Subcutaneous adipose tissue (tissue), 4 donors: Measurements from ENCODE around the gene CASQ2. TPM values are rescaled to one million over a fixed set of nuclear protein-coding genes. Genes with fewer than 3 reads are reported as not detected.

Experiments
- total RNA-seq, 4 donors: library from RNA; depleted of rRNA; stranded (reverse); fragments of >200 nt; gene quantifications; one replicate each; pipeline ENCODE4 v1.1.0, GENCODE V29; 2016
- TF ChIP-seq, protein P1 (sequence below): fragments of 450-650 bp; IDR thresholded peaks from one replicate; pipeline ENCODE4 v1.5.1; 2016; ENCODE audit warnings: low read depth, mild to moderate bottlenecking, control low read depth, antibody characterized with exemption, moderate library complexity

Gene CASQ2
- total RNA-seq, 4 donors from 2014 or later = 2.4 to 22.2 (median 5.4) TPM

DNA sequence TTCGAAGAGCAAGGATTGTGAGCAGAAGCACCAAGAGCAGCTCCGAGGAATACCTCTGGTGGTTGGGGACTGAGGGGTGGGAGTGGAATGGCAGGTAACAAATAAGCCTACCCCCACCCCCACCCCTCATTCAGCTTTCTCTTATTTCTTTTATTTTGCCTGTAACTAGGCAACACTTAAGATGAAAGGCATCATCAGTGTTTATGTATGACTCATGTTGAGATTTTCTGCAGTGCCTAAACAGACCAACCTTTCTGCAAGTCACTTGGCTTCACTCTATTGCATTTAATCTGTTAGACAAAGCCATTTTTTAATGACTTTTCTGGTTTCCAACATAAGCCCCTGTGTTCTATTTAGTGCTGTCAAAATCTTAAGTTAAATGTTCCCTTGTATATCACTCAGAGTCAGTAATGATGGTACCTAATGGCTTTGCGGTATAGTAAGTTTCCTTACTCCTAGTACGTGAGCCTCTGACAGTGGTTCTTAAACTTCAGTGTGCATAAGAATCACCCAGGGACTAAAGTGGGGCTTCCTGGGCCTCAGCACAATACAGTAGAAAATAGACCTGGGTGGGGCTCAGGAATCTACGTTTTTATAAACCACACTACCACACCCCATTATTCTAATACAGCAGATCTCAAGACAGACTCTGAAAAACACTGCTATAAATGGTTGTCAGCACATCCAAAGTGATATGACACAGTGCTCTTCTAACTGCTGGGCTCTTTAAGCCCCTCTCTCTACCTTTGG is 19.9 kb downstream of the CASQ2 start:
- TF ChIP-seq, protein P1, sequence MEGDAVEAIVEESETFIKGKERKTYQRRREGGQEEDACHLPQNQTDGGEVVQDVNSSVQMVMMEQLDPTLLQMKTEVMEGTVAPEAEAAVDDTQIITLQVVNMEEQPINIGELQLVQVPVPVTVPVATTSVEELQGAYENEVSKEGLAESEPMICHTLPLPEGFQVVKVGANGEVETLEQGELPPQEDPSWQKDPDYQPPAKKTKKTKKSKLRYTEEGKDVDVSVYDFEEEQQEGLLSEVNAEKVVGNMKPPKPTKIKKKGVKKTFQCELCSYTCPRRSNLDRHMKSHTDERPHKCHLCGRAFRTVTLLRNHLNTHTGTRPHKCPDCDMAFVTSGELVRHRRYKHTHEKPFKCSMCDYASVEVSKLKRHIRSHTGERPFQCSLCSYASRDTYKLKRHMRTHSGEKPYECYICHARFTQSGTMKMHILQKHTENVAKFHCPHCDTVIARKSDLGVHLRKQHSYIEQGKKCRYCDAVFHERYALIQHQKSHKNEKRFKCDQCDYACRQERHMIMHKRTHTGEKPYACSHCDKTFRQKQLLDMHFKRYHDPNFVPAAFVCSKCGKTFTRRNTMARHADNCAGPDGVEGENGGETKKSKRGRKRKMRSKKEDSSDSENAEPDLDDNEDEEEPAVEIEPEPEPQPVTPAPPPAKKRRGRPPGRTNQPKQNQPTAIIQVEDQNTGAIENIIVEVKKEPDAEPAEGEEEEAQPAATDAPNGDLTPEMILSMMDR = no peak

DNA sequence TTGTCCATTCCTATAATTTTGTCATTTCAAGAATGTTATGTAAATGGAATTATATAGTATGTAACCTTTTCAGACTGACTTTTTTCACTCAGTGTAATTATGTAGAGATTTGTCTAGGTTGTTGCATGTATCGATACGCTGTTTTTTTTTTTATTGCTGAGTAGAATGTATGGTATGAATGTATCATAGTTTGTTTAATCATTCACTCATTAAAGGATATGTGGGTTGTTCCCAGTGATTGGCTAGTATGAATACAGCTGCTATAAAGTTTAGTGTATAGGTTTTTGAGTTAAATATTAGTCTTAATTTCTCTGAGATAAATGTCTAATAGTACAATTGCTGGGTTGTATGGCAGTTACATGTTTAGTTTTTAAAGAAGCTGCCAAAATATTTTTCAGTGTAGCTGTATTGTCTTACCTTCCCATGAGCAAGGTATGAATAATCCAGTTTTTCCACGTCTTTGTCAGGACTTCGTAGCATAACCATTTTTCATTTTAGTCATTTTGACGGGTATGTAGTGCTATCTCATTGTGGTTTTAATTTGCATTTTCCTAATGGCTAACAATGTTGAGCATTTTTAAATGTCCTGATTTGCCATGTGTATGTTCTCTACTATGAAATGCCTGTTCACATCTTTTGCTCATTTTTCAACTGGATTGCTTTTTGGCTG is 22.4 kb downstream of the CASQ2 start:
- TF ChIP-seq, protein P1 = no peak

DNA sequence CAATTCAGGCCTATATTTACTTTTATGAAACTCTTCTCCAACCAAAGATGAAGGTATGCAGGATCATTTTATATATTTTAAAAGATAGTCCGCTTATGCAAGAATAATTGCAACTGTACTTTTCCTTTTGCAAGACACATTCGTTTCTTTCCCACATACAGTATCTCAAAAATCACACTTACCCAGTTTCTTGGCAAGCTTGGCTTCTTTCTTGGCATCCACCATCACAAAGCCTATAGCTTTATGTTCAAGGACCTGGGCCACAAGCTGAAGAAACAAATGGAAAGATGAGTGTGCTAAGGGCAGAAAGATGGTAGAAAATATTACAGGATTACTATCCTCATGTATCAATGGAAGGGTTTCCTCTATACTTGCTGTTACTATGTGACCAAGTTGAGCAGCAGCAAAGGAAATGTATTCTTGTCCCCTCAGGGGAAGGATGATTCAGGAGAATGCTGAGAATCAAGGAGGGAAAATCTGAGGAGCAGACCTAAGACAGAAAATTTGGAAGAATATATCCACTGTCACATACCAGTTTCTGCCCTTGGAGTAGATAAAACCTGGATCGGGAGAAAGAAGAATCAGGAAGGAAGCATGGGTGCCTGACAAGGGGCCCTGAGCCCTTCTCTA is 23.8 kb downstream of the CASQ2 start:
- TF ChIP-seq, protein P1 = no peak

DNA sequence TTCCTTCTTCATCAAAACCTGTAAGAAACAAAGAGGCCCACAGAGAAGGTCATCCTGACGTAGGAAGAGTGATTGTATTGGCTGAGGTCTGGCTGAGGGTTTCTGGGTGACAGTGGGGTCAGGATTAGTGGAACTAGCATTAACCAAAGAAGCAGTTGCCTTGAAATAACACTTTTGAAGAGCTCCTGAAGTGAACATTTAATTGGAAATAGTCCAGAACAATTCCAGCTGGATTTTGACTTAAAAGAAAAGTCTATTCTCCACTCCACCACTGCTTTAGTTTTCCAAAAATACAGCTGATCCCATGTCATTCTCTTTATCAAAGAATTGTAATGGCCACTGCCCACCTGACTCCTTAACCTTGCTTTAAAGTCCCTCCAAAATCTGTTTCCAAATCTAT is 27.7 kb downstream of the CASQ2 start:
- TF ChIP-seq, protein P1 = no peak

DNA sequence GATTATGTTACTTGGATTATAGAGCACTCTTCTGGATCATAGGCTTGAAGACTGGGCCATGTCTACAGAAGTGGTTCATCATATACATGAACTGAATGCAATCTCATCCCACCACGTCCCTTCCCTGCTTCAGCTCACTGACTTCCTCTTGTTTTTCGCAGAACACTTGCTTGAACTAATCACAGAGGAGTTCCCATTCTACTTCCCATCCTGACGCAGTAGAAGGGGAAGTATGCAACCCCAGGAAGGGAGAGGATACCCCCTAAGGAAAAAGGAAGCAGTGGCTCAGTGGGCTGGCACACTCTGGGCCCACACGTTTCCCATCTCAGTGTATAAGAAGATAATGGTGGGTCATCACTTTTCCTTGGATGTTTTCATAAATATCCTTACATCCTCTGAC is 36.2 kb downstream of the CASQ2 start:
- TF ChIP-seq, protein P1 = no peak

DNA sequence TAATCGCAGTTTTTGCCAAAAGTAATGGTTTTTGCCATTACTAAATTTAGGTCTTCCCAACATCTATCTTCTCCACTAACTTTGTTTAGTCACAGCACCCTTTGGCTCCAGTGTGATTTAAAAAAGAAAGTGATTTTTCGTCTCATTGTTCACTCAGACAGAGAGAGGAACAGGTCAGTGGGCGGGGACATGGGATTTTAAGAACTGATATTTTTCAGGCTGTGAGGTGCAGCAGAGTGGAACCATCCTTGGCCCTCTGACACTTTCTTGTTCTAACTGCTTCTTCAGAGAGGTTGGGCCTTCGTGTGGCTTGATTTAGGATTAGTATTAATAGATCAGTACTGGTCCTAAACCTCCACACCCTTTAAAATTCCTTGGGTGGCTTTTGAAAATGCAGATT is 38.8 kb downstream of the CASQ2 start:
- TF ChIP-seq, protein P1 = no peak

DNA sequence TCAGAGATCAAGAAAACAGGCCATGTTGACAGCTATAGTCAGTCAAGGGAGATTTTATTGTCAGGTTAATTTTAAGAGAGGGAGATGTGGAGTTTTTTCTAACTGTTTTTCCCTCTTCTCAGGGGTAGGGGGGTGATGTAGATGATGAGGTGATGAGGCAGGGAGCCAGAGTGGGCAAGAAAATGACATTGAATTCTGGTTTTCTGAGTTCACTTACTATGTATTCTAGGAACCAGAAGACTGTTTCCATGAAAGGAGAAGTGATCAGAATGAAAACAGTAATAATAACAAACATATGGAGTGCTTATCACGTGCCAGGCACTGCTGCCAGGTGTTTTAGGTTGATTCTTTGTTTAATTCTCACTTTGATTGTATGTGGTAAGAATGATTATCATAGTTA is 40.2 kb downstream of the CASQ2 start:
- TF ChIP-seq, protein P1 = no peak
